Right lobe of liver (tissue), 6 donors: Measurements from ENCODE around the gene MEAK7. TPM values are rescaled to one million over a fixed set of nuclear protein-coding genes. Genes with fewer than 3 reads are reported as not detected.

Experiments used
- ATAC-seq, 4 donors: fragments of 200-7000 bp; cut with Tn5 transposase; one replicate each; pipeline ENCODE4 v1.9.1; 2020; ENCODE audit warnings: mild to moderate bottlenecking in 4 of 4, moderate library complexity in 4 of 4
- DNase-seq, 3 donors: peaks; one replicate each; pipeline ENCODE4 v3.0.0-alpha.2; 2020
- H3K27ac ChIP-seq, 3 donors: fragments of 200-600 bp; one replicate each; pipeline ENCODE4 v1.8.0; 2022
- H3K27me3 ChIP-seq, 2 donors: fragments of 200-600 bp; one replicate each; pipeline ENCODE4 v1.8.0; 2022
- H3K36me3 ChIP-seq, 4 donors: fragments of 200-600 bp; sonication (generic) in 1 of 4; one replicate each; pipeline versions ENCODE4 v1.5.1 to v1.8.0; 2017 to 2022; ENCODE audit warnings: control low read depth in 1 of 4
- H3K4me1 ChIP-seq, 4 donors: fragments of 200-600 bp; sonication (generic) in 1 of 4; one replicate each; pipeline versions ENCODE4 v1.5.1 to v1.8.0; 2017 to 2022; ENCODE audit warnings: control low read depth in 1 of 4
- H3K4me3 ChIP-seq, 3 donors: fragments of 200-600 bp; one replicate each; pipeline ENCODE4 v1.8.0; 2022
- H3K9me3 ChIP-seq, 4 donors: fragments of 200-600 bp; sonication (generic) in 1 of 4; one replicate each; pipeline versions ENCODE4 v1.5.1 to v1.8.0; 2017 to 2022; ENCODE audit warnings: control low read depth in 1 of 4
- POLR2A ChIP-seq: fragments of 450-650 bp; IDR thresholded peaks from one replicate; pipeline ENCODE4 v1.6.1; 2017; ENCODE audit warnings: antibody characterized with exemption, mild to moderate bottlenecking
- WGBS: methylation state at CpG from one replicate; pipeline ENCODE4 v1.1.6; 2018; ENCODE audit warnings: low coverage, low lambda C conversion rate; ENCODE audit not compliant: insufficient coverage; ENCODE audit errors: missing lambda C conversion rate; 5-methylcytosine and 5-hydroxymethylcytosine counted together
- intact Hi-C, 2 donors: fragments of 100-400 bp; cut with DNase I; formaldehyde crosslinking; loops; one replicate each; pipeline versions ENCODE4 v1.11.2 to v1.14.1; 2022
- total RNA-seq, 6 experiments: library from RNA; depleted of rRNA in 2 of 6; stranded (reverse); fragments of >200 nt in 2 of 6; fragmentation: NEBNext Ultra II Directional in 3 of 6; extraction: Animal tissue kit (Norgen Biotek cat#: 25700) in 3 of 6; gene quantifications; one replicate each; pipeline versions ENCODE4 v1.1.0 to v1.2.4, GENCODE V29; 2016 to 2023
- TF ChIP-seq, protein P1 (sequence below), 4 donors: fragments of 200-600 bp in 3 of 4; fragments of 450-650 bp in 1 of 4; IDR thresholded peaks; one replicate each; pipeline versions ENCODE4 v1.5.1 to v1.8.0; 2016 to 2022; ENCODE audit warnings: antibody characterized with exemption in 4 of 4, mild to moderate bottlenecking in 2 of 4
- donor health status: DM: no; HTN: yes; CAD: no.
- donor health status: DM: no; HTN: no; CAD: no.
- donor health status: DM: no; HTN: no; CAD: no.
- donor health status: DM: no; HTN: yes; CAD: no.
- donor health status: DM: no; HTN: yes; CAD: no.

MEAK7 gene
- total RNA-seq, 6 experiments from 2014 or later: 2.9 to 5.2 (median 3.4) TPM

DNA sequence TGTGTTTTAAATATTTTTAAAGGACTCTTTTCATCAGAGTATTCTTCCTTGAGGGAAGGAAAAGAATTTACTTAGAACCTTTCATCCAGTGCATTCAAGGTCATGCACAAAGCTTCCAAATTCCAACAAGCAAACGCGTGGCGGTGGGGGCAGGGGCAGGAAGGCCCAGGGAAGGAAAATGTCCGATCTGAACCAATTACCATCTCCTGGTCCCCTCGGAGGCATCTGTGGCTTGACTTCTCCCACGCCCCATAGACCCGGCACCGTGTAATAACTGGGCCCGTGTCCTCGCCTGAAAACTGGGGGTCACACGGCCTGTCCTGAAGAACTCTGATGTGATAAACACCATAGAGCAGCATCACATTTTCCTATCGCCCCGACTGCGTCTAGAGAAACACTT lies 18.3 kb downstream of the MEAK7 start:
- H3K36me3 ChIP-seq: no peaks in the 10 kb centered on the region
- H3K9me3 ChIP-seq: no peaks in the 10 kb centered on the region
- 87% methylated on average over 10 of the region's 14 CpGs for WGBS
- H3K27me3 ChIP-seq: no peaks in the 10 kb centered on the region
- H3K4me1 ChIP-seq: no peaks in the 10 kb centered on the region
- intact Hi-C loops: no loop called here
- H3K4me3 ChIP-seq: no peak overlapping the region
- DNase-seq (peak in 1 of 3 donors; percentile 24), ATAC-seq (no peak)
- no peak overlapping the region for H3K27ac ChIP-seq
- TF ChIP-seq, protein P1, sequence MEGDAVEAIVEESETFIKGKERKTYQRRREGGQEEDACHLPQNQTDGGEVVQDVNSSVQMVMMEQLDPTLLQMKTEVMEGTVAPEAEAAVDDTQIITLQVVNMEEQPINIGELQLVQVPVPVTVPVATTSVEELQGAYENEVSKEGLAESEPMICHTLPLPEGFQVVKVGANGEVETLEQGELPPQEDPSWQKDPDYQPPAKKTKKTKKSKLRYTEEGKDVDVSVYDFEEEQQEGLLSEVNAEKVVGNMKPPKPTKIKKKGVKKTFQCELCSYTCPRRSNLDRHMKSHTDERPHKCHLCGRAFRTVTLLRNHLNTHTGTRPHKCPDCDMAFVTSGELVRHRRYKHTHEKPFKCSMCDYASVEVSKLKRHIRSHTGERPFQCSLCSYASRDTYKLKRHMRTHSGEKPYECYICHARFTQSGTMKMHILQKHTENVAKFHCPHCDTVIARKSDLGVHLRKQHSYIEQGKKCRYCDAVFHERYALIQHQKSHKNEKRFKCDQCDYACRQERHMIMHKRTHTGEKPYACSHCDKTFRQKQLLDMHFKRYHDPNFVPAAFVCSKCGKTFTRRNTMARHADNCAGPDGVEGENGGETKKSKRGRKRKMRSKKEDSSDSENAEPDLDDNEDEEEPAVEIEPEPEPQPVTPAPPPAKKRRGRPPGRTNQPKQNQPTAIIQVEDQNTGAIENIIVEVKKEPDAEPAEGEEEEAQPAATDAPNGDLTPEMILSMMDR (IDR thresholded peaks at IDR 0.05): no peak
- TF ChIP-seq POLR2A: no peak

DNA sequence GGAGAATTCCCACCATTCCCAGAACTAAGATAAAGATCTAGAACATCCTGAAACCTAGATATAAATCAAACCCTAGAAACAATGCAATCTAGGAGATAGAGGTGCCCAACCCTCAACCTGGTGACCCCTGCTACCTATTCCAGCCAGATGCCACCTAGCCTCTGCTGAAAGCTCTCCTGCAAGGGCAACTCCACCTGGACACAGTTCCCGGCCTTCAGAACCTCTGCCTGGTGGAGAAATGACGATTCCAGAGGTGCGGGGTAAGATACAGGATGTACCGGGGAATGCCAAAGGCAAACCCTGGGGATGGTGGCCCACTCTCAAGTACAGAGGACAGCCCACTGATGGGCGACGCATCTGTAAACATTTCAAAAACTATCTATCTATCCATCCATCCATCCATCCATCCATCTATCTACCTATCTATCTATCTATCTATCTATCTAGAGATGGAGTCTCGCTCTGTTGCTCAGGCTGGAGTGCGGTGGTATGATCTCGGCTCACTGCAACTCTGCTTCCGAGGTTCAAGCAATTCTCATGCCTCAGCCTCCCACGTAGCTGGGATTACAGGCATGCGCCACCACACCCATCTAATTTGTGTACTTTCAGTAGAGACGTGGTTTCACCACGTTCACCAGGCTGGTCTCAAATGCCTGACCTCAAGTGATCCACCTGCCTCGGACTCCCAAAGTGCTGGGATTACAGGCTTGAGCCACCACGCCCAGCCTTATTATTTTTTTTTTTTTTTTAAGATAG lies 19.0 kb downstream of the MEAK7 start:
- no peaks in the 10 kb centered on the region for H3K4me1 ChIP-seq
- no peaks in the 10 kb centered on the region for H3K36me3 ChIP-seq
- DNase-seq (peak in 1 of 3 donors; percentile 27), ATAC-seq (no peak)
- no peak overlapping the region for H3K4me3 ChIP-seq
- no peaks in the 10 kb centered on the region for H3K9me3 ChIP-seq
- WGBS: 91% methylated on average over 15 of the region's 16 CpGs
- TF ChIP-seq POLR2A: no peak
- TF ChIP-seq, protein P1 (IDR thresholded peaks at IDR 0.05): no peak
- H3K27ac ChIP-seq: no peak overlapping the region
- no peaks in the 10 kb centered on the region for H3K27me3 ChIP-seq
- intact Hi-C loops: no loop called here

DNA sequence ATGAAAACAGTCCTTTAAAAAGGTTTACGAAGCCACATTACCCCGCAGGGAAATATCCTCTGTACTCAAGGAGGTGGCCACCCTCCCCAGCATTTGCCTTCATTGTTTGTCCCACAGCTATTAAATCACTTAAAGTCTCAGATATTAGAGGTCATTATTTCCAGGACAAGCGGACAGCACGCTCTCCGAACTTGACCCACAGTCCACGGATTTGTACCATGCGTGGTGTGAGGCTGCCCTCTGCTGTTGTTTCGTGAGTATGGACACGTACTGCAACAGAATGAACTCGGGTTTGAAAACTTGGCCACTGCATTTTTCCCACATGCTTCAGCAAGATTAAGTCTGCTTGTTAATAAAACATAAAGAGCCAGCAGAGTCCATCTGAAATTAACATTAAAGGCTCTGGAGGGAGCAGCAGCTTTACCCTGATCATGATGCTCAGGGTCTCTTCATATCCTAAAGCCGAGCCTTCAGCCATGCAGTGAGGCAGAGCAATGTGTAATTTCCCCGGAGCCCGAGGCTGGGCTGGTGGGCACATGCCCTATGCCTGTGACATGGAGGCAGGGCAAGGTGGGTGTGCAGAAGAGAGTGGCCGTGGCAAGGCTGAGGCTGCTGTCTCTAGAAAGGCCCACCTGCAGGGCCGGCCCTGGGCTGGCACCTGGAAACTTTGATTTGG lies 19.7 kb downstream of the MEAK7 start:
- no peaks in the 10 kb centered on the region for H3K4me1 ChIP-seq
- H3K9me3 ChIP-seq: no peaks in the 10 kb centered on the region
- no peak overlapping the region for H3K27ac ChIP-seq
- TF ChIP-seq, protein P1 (IDR thresholded peaks at IDR 0.05): peak; percentile 72 to 80 (median 78)
- TF ChIP-seq POLR2A: no peak
- DNase-seq (peak; percentile 54 to 73 (median 71)), ATAC-seq (peak; percentile 85 to 96 (median 90))
- H3K4me3 ChIP-seq: no peak overlapping the region
- intact Hi-C loops: loop anchor here in 1 of 2 donors (5.0 kb wide), 1 partner anchor 207 kb away; no protein-coding TSS in a partner anchor
- no peaks in the 10 kb centered on the region for H3K27me3 ChIP-seq
- 46% methylated on average over 13 of the region's 15 CpGs for WGBS
- no peaks in the 10 kb centered on the region for H3K36me3 ChIP-seq

DNA sequence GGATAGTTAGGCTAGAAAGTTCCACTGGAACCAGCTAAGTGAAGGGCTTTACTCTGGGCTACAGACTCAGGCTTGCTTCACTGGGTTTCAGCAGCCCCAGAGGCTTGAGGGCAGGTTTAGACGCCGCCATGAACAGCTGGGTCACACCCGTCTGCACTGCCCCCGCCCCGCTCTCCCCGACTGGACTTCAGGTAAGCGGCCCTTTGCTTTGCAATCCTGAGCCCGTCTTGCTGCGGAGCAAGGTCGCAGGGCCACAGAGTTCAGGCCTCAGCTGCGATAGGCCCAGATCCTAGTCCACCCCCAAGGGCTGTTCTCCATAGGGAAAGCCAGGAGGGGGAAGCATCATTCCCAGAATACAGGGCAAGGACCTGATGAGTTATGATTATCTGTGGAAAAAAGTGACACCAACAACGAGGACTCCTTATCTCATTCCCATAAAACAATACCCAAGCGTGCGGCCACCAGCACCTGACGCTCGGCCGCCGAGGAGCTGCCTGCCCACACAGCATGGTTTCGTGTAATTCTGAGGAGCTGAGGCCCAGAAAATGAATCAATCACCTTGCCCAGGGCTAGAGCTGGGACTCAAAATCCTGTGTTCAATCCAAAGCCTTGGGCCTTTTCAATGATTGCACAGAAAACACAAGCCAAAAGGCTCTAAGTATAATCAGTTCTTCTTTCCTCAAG lies 20.4 kb downstream of the MEAK7 start:
- no peaks in the 10 kb centered on the region for H3K9me3 ChIP-seq
- H3K36me3 ChIP-seq: no peaks in the 10 kb centered on the region
- intact Hi-C loops: loop anchor here in 1 of 2 donors (5.0 kb wide), 1 partner anchor 207 kb away; no protein-coding TSS in a partner anchor
- H3K27me3 ChIP-seq: no peaks in the 10 kb centered on the region
- WGBS: 75% methylated on average over 4 of the region's 19 CpGs
- TF ChIP-seq, protein P1 (IDR thresholded peaks at IDR 0.05): no peak
- TF ChIP-seq POLR2A: no peak
- DNase-seq: peak in 1 of 3 donors; percentile 41
- no peaks in the 10 kb centered on the region for H3K4me1 ChIP-seq
- H3K27ac ChIP-seq: no peak overlapping the region
- H3K4me3 ChIP-seq: no peak overlapping the region
- no peak for ATAC-seq
